WI38 (cell line): ENCODE data around the gene WNT5A.

Source experiments
- H3K4me3 ChIP-seq: 2 replicates; pipeline ENCODE4 v1.5.1; 2011; ENCODE audit warnings: low read depth, mild to moderate bottlenecking, control low read depth, low read length
- CTCF ChIP-seq: IDR thresholded peaks from 2 replicates; pipeline ENCODE4 v1.5.1; 2012; ENCODE audit warnings: low read depth, mild to moderate bottlenecking, control low read depth, low read length

WNT5A gene

GRCh38 chr3:55461896-55462295 lies 25.2 kb downstream of the WNT5A start:
- TF ChIP-seq CTCF: no peak
- H3K4me3 ChIP-seq: no peak overlapping the region

- no peak overlapping the region for H3K4me3 ChIP-seq
These were observed 27.3 kb downstream of the WNT5A start for GRCh38 chr3:55459838-55460237.

GRCh38 chr3:55458181-55458790 lies 28.8 kb downstream of the WNT5A start:
- no peak overlapping the region for H3K4me3 ChIP-seq
- no peak for TF ChIP-seq CTCF

More at GRCh38 chr3:55459838-55460237, 27.3 kb downstream of the WNT5A start:
- TF ChIP-seq CTCF: no peak

GRCh38 chr3:55455915-55456314 lies 31.2 kb downstream of the WNT5A start:
- TF ChIP-seq CTCF: no peak
- H3K4me3 ChIP-seq: no peak overlapping the region

GRCh38 chr3:55454611-55455010 lies 32.5 kb downstream of the WNT5A start:
- H3K4me3 ChIP-seq: no peak overlapping the region
- TF ChIP-seq CTCF: no peak

- TF ChIP-seq CTCF: no peak
These were observed 33.1 kb downstream of the WNT5A start for GRCh38 chr3:55453886-55454496.

GRCh38 chr3:55452886-55453285 lies 34.2 kb downstream of the WNT5A start:
- no peak overlapping the region for H3K4me3 ChIP-seq
- no peak for TF ChIP-seq CTCF

More at GRCh38 chr3:55453886-55454496, 33.1 kb downstream of the WNT5A start:
- no peak overlapping the region for H3K4me3 ChIP-seq
